Measurements from ENCODE around the gene GIN1.

GRCh38 chr5:103120607-103121200, 766 bp upstream of the GIN1 start:
- TF ChIP-seq YY1 (IDR thresholded peaks at IDR 0.05; ENCODE audit: insufficient read depth, insufficient read length): no peak
- no peak for TF ChIP-seq ZNF274 (IDR thresholded peaks at IDR 0.05; ENCODE audit: low read depth, low read length)
